Measurements from ENCODE around the gene RHOH.

DNA sequence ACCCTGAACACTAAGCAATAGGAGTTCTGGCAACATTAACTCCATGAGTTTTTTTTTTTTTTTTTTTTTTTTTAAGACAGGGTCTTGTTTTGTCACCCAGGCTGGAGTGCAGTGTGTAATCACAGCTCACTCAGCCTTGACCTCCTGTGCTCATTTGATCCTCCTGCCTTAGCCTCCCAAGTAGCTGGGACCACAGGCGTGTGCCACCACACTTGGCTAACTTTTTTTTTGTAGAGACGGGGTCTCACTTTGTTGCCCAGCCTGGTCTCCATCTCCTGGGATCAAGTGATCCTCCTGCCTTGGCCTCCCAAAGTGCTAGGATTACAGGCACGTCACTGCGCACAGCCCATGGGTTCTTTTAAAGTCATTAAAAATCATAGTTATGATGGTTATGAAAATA is 5.1 kb downstream of the RHOH start:
- TF ChIP-seq EP300 (IDR thresholded peaks at IDR 0.05) (no peak), POLR2A (IDR thresholded peaks at IDR 0.05) (no peak)
- TF ChIP-seq, protein P1, sequence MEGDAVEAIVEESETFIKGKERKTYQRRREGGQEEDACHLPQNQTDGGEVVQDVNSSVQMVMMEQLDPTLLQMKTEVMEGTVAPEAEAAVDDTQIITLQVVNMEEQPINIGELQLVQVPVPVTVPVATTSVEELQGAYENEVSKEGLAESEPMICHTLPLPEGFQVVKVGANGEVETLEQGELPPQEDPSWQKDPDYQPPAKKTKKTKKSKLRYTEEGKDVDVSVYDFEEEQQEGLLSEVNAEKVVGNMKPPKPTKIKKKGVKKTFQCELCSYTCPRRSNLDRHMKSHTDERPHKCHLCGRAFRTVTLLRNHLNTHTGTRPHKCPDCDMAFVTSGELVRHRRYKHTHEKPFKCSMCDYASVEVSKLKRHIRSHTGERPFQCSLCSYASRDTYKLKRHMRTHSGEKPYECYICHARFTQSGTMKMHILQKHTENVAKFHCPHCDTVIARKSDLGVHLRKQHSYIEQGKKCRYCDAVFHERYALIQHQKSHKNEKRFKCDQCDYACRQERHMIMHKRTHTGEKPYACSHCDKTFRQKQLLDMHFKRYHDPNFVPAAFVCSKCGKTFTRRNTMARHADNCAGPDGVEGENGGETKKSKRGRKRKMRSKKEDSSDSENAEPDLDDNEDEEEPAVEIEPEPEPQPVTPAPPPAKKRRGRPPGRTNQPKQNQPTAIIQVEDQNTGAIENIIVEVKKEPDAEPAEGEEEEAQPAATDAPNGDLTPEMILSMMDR (IDR thresholded peaks at IDR 0.05): no peak

All from ovary (tissue), 3 donors.